GM19025 (cell line): ENCODE data around the gene CDK16.
A peak's percentile ranks its signal among the peaks of the same experiment; 100 is the strongest.

Source experiments
- ATAC-seq: cut with Tn5 transposase; IDR thresholded peaks from one replicate; pipeline ENCODE4 v1.9.1; 2021; ENCODE audit warnings: mild to moderate bottlenecking, low read depth, moderate library complexity; ENCODE audit not compliant: unreplicated experiment

Gene CDK16

GRCh38 chrX:47218280-47218919 is at the start of gene CDK16:
Gene CDK16, plus strand, starts transcription at chrX:47218681. Its CDS starts 4,877 bp downstream, at chrX:47223558.
- peak; percentile 32 for ATAC-seq

- no peak for ATAC-seq
These were observed 49.2 kb upstream of the CDK16 start for GRCh38 chrX:47169273-47169672.

GRCh38 chrX:47169726-47170515 is 48.6 kb upstream of the CDK16 start:
- no peak for ATAC-seq

- no peak for ATAC-seq
These were observed 47.4 kb upstream of the CDK16 start for GRCh38 chrX:47170861-47171692.

- ATAC-seq, result no peak
These were observed 46.5 kb upstream of the CDK16 start for GRCh38 chrX:47171996-47172395.

GRCh38 chrX:47172549-47172948 is 45.9 kb upstream of the CDK16 start:
- ATAC-seq, result no peak

- ATAC-seq, result no peak
These were observed 45.3 kb upstream of the CDK16 start for GRCh38 chrX:47172971-47173792.

- no peak for ATAC-seq
These were observed 44.1 kb upstream of the CDK16 start for GRCh38 chrX:47174376-47174775.

GRCh38 chrX:47174846-47175587 is 43.5 kb upstream of the CDK16 start:
- no peak for ATAC-seq

- ATAC-seq, result no peak
These were observed 42.9 kb upstream of the CDK16 start for GRCh38 chrX:47175588-47175980.

GRCh38 chrX:47176101-47176740 is 42.3 kb upstream of the CDK16 start:
- no peak for ATAC-seq

GRCh38 chrX:47177079-47177478 is 41.4 kb upstream of the CDK16 start:
- no peak for ATAC-seq

- no peak for ATAC-seq
These were observed 40.1 kb upstream of the CDK16 start for GRCh38 chrX:47178337-47178736.

- no peak for ATAC-seq
These were observed 39.1 kb upstream of the CDK16 start for GRCh38 chrX:47179221-47179927.

GRCh38 chrX:47179928-47180255 is 38.6 kb upstream of the CDK16 start:
- no peak for ATAC-seq

GRCh38 chrX:47180346-47180745 is 38.1 kb upstream of the CDK16 start:
- ATAC-seq, result no peak

- ATAC-seq, result no peak
These were observed 37.2 kb upstream of the CDK16 start for GRCh38 chrX:47181301-47181700.

GRCh38 chrX:47182106-47182700 is 36.3 kb upstream of the CDK16 start:
- ATAC-seq, result no peak
